ENCODE measurements around the gene PYGM.

Gene PYGM

GRCh38 chr11:64790205-64791095 lies 30.7 kb upstream of the PYGM start:
- DNase-seq: no peak

GRCh38 chr11:64789331-64790204 lies 29.8 kb upstream of the PYGM start:
- no peak for DNase-seq

GRCh38 chr11:64788321-64789215 lies 28.8 kb upstream of the PYGM start:
- DNase-seq: no peak

- DNase-seq: no peak
Measured at GRCh38 chr11:64787526-64788320, 27.9 kb upstream of the PYGM start.

- DNase-seq: no peak
Measured at GRCh38 chr11:64786308-64786707, 26.5 kb upstream of the PYGM start.

GRCh38 chr11:64784813-64785581 lies 25.2 kb upstream of the PYGM start:
- no peak for DNase-seq

- peak; percentile 95 to 99 for DNase-seq
Measured at GRCh38 chr11:64778473-64779298, 18.9 kb upstream of the PYGM start, which contains the start of gene SF1. SF1 (minus strand) TSS chr11:64778542; CDS start chr11:64778392, 150 bp downstream.

GRCh38 chr11:64778223-64778472 lies 18.4 kb upstream of the PYGM start:
- DNase-seq: no peak

- DNase-seq: peak; percentile 44 to 61
Measured at GRCh38 chr11:64777449-64778222, 17.9 kb upstream of the PYGM start.

- no peak for DNase-seq
Measured at GRCh38 chr11:64776875-64777274, 17.1 kb upstream of the PYGM start.

GRCh38 chr11:64776425-64776824 lies 16.7 kb upstream of the PYGM start:
- no peak for DNase-seq

- DNase-seq: no peak
Measured at GRCh38 chr11:64774144-64774543, 14.4 kb upstream of the PYGM start.

- DNase-seq: no peak
Measured at GRCh38 chr11:64772303-64773018, 12.7 kb upstream of the PYGM start.

GRCh38 chr11:64771861-64772260 lies 12.1 kb upstream of the PYGM start:
- no peak for DNase-seq

- no peak for DNase-seq
Measured at GRCh38 chr11:64770120-64770519, 10.3 kb upstream of the PYGM start.

- DNase-seq: no peak
Measured at GRCh38 chr11:64769283-64769682, 9.5 kb upstream of the PYGM start.

GRCh38 chr11:64768300-64768694 lies 8.5 kb upstream of the PYGM start:
- DNase-seq: no peak

- DNase-seq: no peak
Measured at GRCh38 chr11:64767344-64768299, 7.8 kb upstream of the PYGM start.
